Measurements from ENCODE around the gene HTT-AS.

Gene HTT-AS

DNA sequence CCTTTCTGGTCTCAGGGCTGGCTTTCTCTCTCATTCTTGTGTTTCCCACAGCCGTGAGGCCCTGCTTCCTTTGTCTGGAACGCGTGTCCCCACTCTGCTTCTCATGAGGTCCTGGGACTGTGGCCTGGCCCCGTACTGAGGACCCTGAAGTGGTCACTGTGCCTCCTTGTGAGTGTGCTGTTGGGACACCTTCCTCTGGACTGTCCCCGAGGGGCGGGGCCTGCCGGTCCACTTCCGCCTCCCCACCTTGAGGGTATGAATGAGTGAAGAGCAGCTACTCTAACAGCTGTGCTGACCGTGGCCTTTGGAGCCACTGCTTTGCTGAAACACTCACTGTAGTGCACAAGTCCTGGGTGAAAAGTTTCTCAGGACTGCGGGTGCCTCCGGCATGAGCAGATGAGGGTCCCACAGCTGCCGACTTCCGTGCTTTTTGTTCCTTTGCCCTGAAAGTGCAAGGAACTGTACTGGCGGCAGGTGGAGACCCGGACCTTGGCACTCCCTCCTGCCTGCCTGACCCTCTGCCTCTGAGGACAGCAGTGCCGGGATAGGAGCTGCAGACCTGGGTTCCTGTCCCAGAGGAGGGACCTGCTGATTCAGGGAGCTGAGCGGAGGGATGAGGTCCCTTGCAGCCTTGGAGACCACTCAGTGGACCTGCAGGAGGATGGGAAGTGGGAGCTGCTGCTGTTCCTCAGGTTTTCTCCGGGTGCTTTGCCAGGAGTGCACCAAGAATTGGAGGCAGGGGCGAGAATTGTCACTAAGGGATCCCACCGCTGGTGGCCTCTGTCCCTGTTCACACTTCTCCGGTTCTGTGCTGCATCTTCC is 38.0 kb downstream of the HTT-AS start:
- CTCF ChIA-PET = interaction anchor here (0.7 to 5.5 kb wide), 14 partner anchors 7 to 273 kb away, joined by 3 to 31 read pairs (median 8); partner anchors contain the start of gene GRK4
- TF ChIP-seq, protein P1, sequence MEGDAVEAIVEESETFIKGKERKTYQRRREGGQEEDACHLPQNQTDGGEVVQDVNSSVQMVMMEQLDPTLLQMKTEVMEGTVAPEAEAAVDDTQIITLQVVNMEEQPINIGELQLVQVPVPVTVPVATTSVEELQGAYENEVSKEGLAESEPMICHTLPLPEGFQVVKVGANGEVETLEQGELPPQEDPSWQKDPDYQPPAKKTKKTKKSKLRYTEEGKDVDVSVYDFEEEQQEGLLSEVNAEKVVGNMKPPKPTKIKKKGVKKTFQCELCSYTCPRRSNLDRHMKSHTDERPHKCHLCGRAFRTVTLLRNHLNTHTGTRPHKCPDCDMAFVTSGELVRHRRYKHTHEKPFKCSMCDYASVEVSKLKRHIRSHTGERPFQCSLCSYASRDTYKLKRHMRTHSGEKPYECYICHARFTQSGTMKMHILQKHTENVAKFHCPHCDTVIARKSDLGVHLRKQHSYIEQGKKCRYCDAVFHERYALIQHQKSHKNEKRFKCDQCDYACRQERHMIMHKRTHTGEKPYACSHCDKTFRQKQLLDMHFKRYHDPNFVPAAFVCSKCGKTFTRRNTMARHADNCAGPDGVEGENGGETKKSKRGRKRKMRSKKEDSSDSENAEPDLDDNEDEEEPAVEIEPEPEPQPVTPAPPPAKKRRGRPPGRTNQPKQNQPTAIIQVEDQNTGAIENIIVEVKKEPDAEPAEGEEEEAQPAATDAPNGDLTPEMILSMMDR (IDR thresholded peaks at IDR 0.05; ENCODE audit: insufficient read depth, low read length, missing control alignments) = no peak
- no peak for DNase-seq (ENCODE audit: low read depth, low spot score)
- H3K4me3 ChIP-seq (ENCODE audit: low read depth, low read length) = no peak overlapping the region
- POLR2A ChIA-PET = no interaction called here

DNA sequence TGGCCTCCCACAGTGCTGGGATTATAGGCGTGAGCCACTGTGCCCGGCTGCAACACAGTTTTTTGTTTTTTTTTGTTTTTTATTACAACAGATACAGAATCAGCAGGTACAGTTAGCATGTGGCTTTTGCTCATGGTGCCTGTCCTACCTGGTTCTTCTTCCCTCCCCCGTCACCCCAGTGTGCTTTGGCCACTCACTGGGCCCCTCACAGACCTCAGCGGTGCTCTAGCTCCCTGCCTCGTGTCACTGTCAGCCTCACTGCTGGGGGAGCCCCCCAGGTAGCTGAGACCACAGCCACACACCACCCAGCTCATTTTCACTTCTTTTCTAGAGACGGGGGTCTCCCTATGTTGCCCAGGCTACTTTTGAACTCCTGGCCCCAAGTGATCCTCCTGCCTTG is 38.7 kb downstream of the HTT-AS start:
- ChIA-PET POLR2A (no interaction called here), CTCF (interaction anchor here (0.7 to 5.5 kb wide), 5 partner anchors 8 to 272 kb away, joined by 3 to 31 read pairs (median 14); partner anchors contain the start of gene GRK4)
- DNase-seq (ENCODE audit: low read depth, low spot score) = no peak
- no peak overlapping the region for H3K4me3 ChIP-seq (ENCODE audit: low read depth, low read length)
- TF ChIP-seq, protein P1 (IDR thresholded peaks at IDR 0.05; ENCODE audit: insufficient read depth, low read length, missing control alignments) = no peak

DNA sequence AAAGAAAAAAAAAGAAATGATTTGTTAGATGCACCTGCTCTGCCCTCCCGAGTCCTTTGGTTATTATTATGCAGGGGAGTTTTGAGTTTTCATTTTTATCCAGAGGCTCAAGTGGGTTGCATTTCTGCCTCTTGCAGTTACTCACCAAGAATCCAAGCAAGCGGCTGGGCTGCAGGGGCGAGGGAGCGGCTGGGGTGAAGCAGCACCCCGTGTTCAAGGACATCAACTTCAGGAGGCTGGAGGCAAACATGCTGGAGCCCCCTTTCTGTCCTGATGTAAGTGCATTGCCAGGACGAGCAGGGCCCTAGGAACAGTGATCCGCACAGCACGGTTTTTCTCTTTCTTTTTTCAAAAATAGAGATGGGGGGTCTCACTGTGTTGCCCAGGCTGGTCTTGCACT is 39.1 kb downstream of the HTT-AS start:
- CTCF ChIA-PET = interaction anchor here (0.7 to 5.5 kb wide), 5 partner anchors 8 to 71 kb away, joined by 3 to 31 read pairs (median 14); partner anchors contain the start of gene GRK4
- no peak overlapping the region for H3K4me3 ChIP-seq (ENCODE audit: low read depth, low read length)
- POLR2A ChIA-PET = no interaction called here
- TF ChIP-seq, protein P1 (IDR thresholded peaks at IDR 0.05; ENCODE audit: insufficient read depth, low read length, missing control alignments) = no peak
- no peak for DNase-seq (ENCODE audit: low read depth, low spot score)

DNA sequence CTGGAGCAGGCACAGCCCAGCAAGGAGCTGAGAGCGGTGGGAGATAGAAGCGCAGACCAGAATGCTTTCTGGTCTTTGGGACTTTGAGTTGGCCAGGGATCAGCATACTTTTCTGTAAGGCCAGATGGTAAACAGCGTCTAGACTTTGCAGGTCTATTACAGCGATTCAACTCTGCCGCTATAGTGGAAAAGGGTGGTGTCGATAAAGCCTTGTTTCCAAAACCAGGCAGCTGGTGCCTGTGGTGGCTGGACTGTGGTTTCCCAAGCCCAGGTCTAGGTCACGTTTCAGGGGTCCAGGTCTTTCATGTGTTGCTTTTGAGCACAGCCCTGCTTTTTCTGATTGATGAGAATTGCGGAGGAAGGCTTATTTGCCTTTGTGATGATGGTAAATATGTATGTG is 40.1 kb downstream of the HTT-AS start:
- POLR2A ChIA-PET = no interaction called here
- CTCF ChIA-PET = interaction anchor here (0.7 to 5.5 kb wide), 8 partner anchors 9 to 270 kb away, joined by 3 to 31 read pairs (median 3); partner anchors contain the start of gene GRK4
- TF ChIP-seq, protein P1 (IDR thresholded peaks at IDR 0.05; ENCODE audit: insufficient read depth, low read length, missing control alignments) = no peak
- DNase-seq (ENCODE audit: low read depth, low spot score) = no peak
- H3K4me3 ChIP-seq (ENCODE audit: low read depth, low read length) = no peak overlapping the region

DNA sequence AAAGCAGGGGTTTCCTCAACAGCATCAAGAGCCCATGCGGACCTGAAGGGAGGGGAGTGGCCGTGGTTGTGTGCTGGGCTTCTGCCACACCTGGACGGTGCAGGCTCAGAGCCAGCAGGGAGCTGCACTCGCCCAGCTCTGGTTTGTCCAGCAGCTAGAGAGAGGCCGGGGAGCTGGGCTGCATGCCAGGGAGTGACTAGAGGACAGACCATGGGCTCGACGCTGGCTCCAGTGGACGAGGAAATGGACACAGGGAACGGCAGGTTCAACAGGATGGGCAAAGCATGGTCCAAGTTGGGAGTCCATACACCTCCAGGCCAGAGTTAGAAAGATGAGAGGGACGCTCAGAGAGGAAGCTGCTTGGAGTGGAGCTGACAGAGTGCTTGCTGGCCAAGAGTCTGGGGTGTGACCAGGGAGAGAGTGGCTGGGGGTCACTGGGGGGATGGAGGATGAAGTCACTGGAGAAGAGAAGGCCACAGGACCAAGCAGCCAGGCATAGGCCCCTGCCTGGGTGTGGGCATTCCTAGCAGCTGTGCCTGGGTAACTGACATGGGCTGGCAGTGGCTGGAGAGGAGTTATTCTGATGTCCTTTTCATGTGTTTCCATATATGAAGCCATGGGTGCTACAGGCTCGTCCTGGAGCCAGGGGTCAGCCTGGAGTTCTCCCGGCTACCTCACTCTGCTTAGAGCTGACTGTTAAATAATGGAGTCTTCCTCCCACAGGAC is 42.8 kb downstream of the HTT-AS start:
- POLR2A ChIA-PET = no interaction called here
- no peak for DNase-seq (ENCODE audit: low read depth, low spot score)
- CTCF ChIA-PET = interaction anchor here (0.5 to 5.5 kb wide), 4 partner anchors 12 to 68 kb away, joined by 3 to 31 read pairs (median 8); partner anchors contain the start of genes GRK4 and NOP14
- no peak overlapping the region for H3K4me3 ChIP-seq (ENCODE audit: low read depth, low read length)
- TF ChIP-seq, protein P1 (IDR thresholded peaks at IDR 0.05; ENCODE audit: insufficient read depth, low read length, missing control alignments) = no peak

Measured in AG04449 (cell line).